A549 (cell line): ENCODE data around the gene FAM180A. TPM values are rescaled to one million over a fixed set of nuclear protein-coding genes. Genes with fewer than 3 reads are reported as not detected.

Source experiments
- ATAC-seq, 2 experiments: fragments of 200-7000 bp in 1 of 2; fragments of >200 bp in 1 of 2; cut with Nextera tagmentation in 1 of 2; cut with Tn5 transposase in 1 of 2; 3 replicates each; pipeline versions ENCODE4 v1.8.0 to v1.9.1; 2018 to 2020; ENCODE audit warnings: mild to moderate bottlenecking in 1 of 2, moderate library complexity in 1 of 2
- CTCF ChIA-PET: fragments of 300-600 bp; sonication (Branson Sonifier 250); formaldehyde crosslinking; extraction: SDS; loops from one replicate; lab custom pipeline; 2021; ENCODE audit warnings: antibody characterized with exemption, inconsistent platforms; lab: Yijun Ruan, JAX
- POLR2A ChIA-PET: fragments of 350-600 bp; formaldehyde crosslinking; extraction: SDS; loops from one replicate; lab custom pipeline; 2021; ENCODE audit warnings: antibody characterized with exemption, inconsistent platforms; lab: Yijun Ruan, JAX
- DNase-seq, 2 experiments: peaks; one replicate each; pipeline versions ENCODE4 v3.0.0 to v3.0.0-alpha.2; 2011 to 2016; ENCODE audit warnings: low read depth in 1 of 2, low spot score in 1 of 2
- FAIRE-seq: peaks from 2 replicates; lab custom pipeline; 2011; peaks lifted over from hg19 to GRCh38; lab: Jason Lieb, UNC
- H3K27ac ChIP-seq, 2 experiments: fragments of >200 bp; sonication (Bioruptor Twin); formaldehyde crosslinking; 3 replicates each; pipeline ENCODE4 v1.5.1; 2016 to 2017
- H3K4me1 ChIP-seq: fragments of >200 bp; sonication (Bioruptor Twin); formaldehyde crosslinking; 3 replicates; pipeline ENCODE4 v1.6.1; 2016
- H3K4me2 ChIP-seq: fragments of >200 bp; sonication (Bioruptor Twin); formaldehyde crosslinking; 3 replicates; pipeline ENCODE4 v1.6.1; 2016
- H3K4me3 ChIP-seq: fragments of >200 bp; sonication (Bioruptor Twin); formaldehyde crosslinking; 3 replicates; pipeline ENCODE4 v1.5.1; 2016
- H3K9me3 ChIP-seq: fragments of >200 bp; sonication (Bioruptor Twin); formaldehyde crosslinking; 3 replicates; pipeline ENCODE4 v1.6.1; 2016
- CHD4 ChIP-seq: fragments of 200-600 bp; sonication (generic); IDR thresholded peaks from 2 replicates; pipeline ENCODE4 v1.6.1; 2016; ENCODE audit warnings: antibody characterized with exemption, mild to moderate bottlenecking, borderline replicate concordance
- ESRRA ChIP-seq: fragments of 150-350 bp; IDR thresholded peaks from 2 replicates; pipeline ENCODE4 v1.6.1; 2014; ENCODE audit warnings: mild to moderate bottlenecking, low read length, borderline replicate concordance
- HEYL ChIP-seq: fragments of 250-450 bp; sonication (Bioruptor Pico); IDR thresholded peaks from 2 replicates; pipeline ENCODE4 v1.8.0; 2021; ENCODE audit warnings: mild to moderate bottlenecking, moderate library complexity
- JUN ChIP-seq, 2 experiments: fragments of >200 bp; sonication (Bioruptor Twin); formaldehyde crosslinking; IDR thresholded peaks; 2 replicates in 1 of 2; 3 replicates in 1 of 2; pipeline ENCODE4 v1.6.1; 2016 to 2017
- KDM1A ChIP-seq: fragments of 200-600 bp; sonication (generic); IDR thresholded peaks from 2 replicates; pipeline ENCODE4 v1.6.1; 2016; ENCODE audit warnings: low read depth, mild to moderate bottlenecking
- NFE2L2 ChIP-seq: fragments of 150-350 bp; conservative IDR thresholded peaks from 2 replicates; pipeline ENCODE4 v1.6.1; 2014; ENCODE audit warnings: low read length
- NPAS2 ChIP-seq: fragments of 250-450 bp; sonication (Bioruptor Pico); IDR thresholded peaks from 2 replicates; pipeline ENCODE4 v1.8.0; 2022; ENCODE audit warnings: mild to moderate bottlenecking, moderate library complexity, borderline replicate concordance
- NR3C1 ChIP-seq: fragments of >200 bp; sonication (Bioruptor Twin); formaldehyde crosslinking; IDR thresholded peaks from 3 replicates; pipeline ENCODE4 v1.6.1; 2017
- RAD21 ChIP-seq, 2 experiments: fragments of >200 bp in 1 of 2; sonication (Bioruptor Twin) in 1 of 2; formaldehyde crosslinking in 1 of 2; IDR thresholded peaks in 1 of 2; conservative IDR thresholded peaks in 1 of 2; 2 replicates in 1 of 2; 3 replicates in 1 of 2; pipeline ENCODE4 v1.6.1; 2012 to 2018; ENCODE audit warnings: inconsistent platforms in 1 of 2
- WGBS: methylation state at CpG from one replicate; pipeline ENCODE4 v1.1.6; 2017; ENCODE audit errors: missing lambda C conversion rate; 5-methylcytosine and 5-hydroxymethylcytosine counted together
- polyA plus RNA-seq, 4 experiments: library from polyadenylated mRNA; depleted of rRNA in 3 of 4; stranded (reverse); fragments of >200 nt; fragmentation: RNase III in 1 of 4; extraction: RNeasy Plus Mini Kit Qiagen cat#74134 plus additional on column Dnase treatment in 1 of 4; gene quantifications; 2 replicates in 3 of 4; 3 replicates in 1 of 4; pipeline ENCODE4 v1.2.3, GENCODE V29; 2011 to 2017
- TF ChIP-seq, protein P1 (sequence below): fragments of 150-350 bp; IDR thresholded peaks from 2 replicates; pipeline ENCODE4 v1.6.1; 2014; ENCODE audit warnings: low read depth, mild to moderate bottlenecking, low read length
- TF ChIP-seq, protein P2 (sequence below): fragments of 200-600 bp; sonication (generic); IDR thresholded peaks from 2 replicates; pipeline ENCODE4 v1.6.1; 2016; ENCODE audit warnings: antibody characterized with exemption, mild to moderate bottlenecking, moderate library complexity
- TF ChIP-seq, protein P3 (sequence below): fragments of 450-650 bp; IDR thresholded peaks from 2 replicates; pipeline ENCODE4 v1.6.1; 2014; ENCODE audit warnings: antibody characterized with exemption
- TF ChIP-seq, protein P4 (sequence below): fragments of 250-450 bp; sonication (Bioruptor Pico); IDR thresholded peaks from 2 replicates; pipeline ENCODE4 v1.5.0; 2020; ENCODE audit warnings: low read depth, mild to moderate bottlenecking, moderate library complexity
- TF ChIP-seq, protein P5 (sequence below): fragments of >200 bp; sonication (Bioruptor Twin); formaldehyde crosslinking; IDR thresholded peaks from 2 replicates; pipeline ENCODE4 v1.6.1; 2016

The FAM180A gene
- polyA plus RNA-seq, 2 of the 4 experiments (the other 2 are of a cell fraction) = not detected

DNA sequence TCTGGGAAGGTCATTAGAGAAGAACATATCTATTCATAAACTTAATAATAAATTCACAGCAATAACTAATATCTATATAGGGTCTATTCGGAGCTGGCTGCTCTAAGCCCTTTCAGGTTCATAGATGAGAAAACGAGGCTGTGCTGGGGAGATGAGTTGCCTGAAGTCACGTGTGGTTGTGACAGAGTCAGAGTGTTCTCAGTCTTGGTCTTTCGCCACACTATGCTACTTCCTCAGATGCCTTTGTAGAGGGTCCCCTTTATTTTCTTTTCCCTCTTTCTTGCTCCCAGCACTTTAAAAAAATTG, 43.7 kb upstream of the FAM180A start:
- no peaks in the 10 kb centered on the region for H3K4me1 ChIP-seq
- ChIA-PET CTCF (interaction anchor here (0.7 to 5.9 kb wide), 3 partner anchors 10 to 120 kb away, joined by 3 to 33 read pairs (median 4); no protein-coding TSS in a partner anchor), POLR2A (no interaction called here)
- no peak for FAIRE-seq
- ATAC-seq = no peak
- no peak for TF ChIP-seq CHD4
- no peak for TF ChIP-seq NFE2L2
- TF ChIP-seq ESRRA = no peak
- TF ChIP-seq JUN (IDR thresholded peaks at IDR 0.05) = no peak
- TF ChIP-seq, protein P1, sequence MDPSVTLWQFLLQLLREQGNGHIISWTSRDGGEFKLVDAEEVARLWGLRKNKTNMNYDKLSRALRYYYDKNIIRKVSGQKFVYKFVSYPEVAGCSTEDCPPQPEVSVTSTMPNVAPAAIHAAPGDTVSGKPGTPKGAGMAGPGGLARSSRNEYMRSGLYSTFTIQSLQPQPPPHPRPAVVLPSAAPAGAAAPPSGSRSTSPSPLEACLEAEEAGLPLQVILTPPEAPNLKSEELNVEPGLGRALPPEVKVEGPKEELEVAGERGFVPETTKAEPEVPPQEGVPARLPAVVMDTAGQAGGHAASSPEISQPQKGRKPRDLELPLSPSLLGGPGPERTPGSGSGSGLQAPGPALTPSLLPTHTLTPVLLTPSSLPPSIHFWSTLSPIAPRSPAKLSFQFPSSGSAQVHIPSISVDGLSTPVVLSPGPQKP = no peak
- TF ChIP-seq, protein P2, sequence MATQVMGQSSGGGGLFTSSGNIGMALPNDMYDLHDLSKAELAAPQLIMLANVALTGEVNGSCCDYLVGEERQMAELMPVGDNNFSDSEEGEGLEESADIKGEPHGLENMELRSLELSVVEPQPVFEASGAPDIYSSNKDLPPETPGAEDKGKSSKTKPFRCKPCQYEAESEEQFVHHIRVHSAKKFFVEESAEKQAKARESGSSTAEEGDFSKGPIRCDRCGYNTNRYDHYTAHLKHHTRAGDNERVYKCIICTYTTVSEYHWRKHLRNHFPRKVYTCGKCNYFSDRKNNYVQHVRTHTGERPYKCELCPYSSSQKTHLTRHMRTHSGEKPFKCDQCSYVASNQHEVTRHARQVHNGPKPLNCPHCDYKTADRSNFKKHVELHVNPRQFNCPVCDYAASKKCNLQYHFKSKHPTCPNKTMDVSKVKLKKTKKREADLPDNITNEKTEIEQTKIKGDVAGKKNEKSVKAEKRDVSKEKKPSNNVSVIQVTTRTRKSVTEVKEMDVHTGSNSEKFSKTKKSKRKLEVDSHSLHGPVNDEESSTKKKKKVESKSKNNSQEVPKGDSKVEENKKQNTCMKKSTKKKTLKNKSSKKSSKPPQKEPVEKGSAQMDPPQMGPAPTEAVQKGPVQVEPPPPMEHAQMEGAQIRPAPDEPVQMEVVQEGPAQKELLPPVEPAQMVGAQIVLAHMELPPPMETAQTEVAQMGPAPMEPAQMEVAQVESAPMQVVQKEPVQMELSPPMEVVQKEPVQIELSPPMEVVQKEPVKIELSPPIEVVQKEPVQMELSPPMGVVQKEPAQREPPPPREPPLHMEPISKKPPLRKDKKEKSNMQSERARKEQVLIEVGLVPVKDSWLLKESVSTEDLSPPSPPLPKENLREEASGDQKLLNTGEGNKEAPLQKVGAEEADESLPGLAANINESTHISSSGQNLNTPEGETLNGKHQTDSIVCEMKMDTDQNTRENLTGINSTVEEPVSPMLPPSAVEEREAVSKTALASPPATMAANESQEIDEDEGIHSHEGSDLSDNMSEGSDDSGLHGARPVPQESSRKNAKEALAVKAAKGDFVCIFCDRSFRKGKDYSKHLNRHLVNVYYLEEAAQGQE = no peak
- no peak for TF ChIP-seq KDM1A
- TF ChIP-seq NR3C1 = no peak
- no peak for TF ChIP-seq HEYL (CRISPR knock-in tag)
- TF ChIP-seq, protein P3, sequence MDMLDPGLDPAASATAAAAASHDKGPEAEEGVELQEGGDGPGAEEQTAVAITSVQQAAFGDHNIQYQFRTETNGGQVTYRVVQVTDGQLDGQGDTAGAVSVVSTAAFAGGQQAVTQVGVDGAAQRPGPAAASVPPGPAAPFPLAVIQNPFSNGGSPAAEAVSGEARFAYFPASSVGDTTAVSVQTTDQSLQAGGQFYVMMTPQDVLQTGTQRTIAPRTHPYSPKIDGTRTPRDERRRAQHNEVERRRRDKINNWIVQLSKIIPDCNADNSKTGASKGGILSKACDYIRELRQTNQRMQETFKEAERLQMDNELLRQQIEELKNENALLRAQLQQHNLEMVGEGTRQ = no peak
- no peak for TF ChIP-seq NPAS2 (CRISPR knock-in tag)
- TF ChIP-seq, protein P4, sequence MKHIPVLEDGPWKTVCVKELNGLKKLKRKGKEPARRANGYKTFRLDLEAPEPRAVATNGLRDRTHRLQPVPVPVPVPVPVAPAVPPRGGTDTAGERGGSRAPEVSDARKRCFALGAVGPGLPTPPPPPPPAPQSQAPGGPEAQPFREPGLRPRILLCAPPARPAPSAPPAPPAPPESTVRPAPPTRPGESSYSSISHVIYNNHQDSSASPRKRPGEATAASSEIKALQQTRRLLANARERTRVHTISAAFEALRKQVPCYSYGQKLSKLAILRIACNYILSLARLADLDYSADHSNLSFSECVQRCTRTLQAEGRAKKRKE = no peak
- TF ChIP-seq RAD21 (conservative IDR thresholded peaks at IDR 0.05 in 1 of 2, IDR thresholded peaks at IDR 0.05 in 1 of 2) = no peak
- no peak overlapping the region for H3K4me3 ChIP-seq
- no peak overlapping the region for H3K4me2 ChIP-seq
- DNase-seq = no peak
- WGBS = 37% methylated on average over 4 of the region's 4 CpGs
- no peaks in the 10 kb centered on the region for H3K9me3 ChIP-seq
- H3K27ac ChIP-seq = no peak overlapping the region

DNA sequence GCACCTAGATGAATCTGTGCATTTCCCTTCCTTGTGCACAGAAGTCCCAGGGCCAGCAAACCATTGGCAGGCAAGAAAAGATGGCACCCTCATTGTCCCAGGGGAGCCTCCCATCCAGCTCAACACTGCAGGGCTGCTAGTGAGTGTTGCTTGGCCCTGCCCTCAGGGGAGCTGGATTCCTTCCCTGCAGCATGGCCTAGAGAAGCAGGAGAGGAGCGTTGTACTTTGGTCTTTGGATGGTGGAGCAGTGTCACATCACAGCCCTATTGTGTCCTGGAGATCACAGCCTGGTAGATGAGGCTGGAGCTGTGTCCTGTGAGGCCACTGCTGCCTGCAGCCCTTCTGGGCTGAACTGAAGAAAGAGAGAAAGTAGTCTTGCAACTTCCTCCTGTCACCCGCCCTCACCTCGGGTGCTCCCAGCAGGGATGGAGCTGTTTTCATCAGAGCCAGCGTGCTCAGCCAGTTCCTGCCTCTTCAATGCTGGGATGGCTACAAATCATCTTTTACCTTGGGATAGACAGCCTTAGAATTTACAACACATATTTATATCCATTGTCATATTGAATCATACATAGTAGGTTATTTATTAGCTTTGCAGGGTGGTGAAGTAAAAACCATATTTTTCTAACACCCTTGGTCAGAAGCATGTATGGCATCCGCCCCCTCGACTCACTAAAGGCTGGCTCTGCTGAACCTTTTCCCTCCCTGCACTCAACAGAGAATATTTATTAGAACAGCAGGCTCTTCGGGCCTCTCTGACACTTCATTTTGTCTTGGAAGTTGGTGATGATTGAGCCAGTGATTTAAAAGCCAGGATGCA, 43.1 kb upstream of the FAM180A start:
- ChIA-PET CTCF (interaction anchor here (1.0 to 5.9 kb wide), 3 partner anchors 10 to 119 kb away, joined by 3 to 33 read pairs (median 4); no protein-coding TSS in a partner anchor), POLR2A (no interaction called here)
- TF ChIP-seq, protein P5, sequence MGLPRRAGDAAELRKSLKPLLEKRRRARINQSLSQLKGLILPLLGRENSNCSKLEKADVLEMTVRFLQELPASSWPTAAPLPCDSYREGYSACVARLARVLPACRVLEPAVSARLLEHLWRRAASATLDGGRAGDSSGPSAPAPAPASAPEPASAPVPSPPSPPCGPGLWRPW = no peak
- 44% methylated on average over 7 of the region's 7 CpGs for WGBS
- no peak overlapping the region for H3K4me3 ChIP-seq
- no peak for DNase-seq
- H3K4me2 ChIP-seq = no peak overlapping the region
- no peaks in the 10 kb centered on the region for H3K4me1 ChIP-seq
- no peak overlapping the region for H3K27ac ChIP-seq
- H3K9me3 ChIP-seq = no peaks in the 10 kb centered on the region
- ATAC-seq = 0 out of 6 replicates have a peak, but pooled peaks of 1 of the 2 experiments have one; percentile 38
- FAIRE-seq = no peak
